ENCODE data around the gene SKIC8.

The SKIC8 gene

GRCh38 chr15:78233496-78233895, 65.9 kb downstream of the SKIC8 start:
- in situ Hi-C loops (cut with MboI; ENCODE audit: low sequenced_read_pairs) = loop anchor here (10.0 kb wide), 2 partner anchors 119 to 269 kb away; no protein-coding TSS in a partner anchor

Measured in HL-60/S4 (cell line).